DMS153 treated with DMSO at 0.1 percent for 48 hours (cell line): ENCODE data around the gene PTPRN2.

Source experiments
- DNase-seq: peaks from one replicate; lab custom pipeline; 2025; ENCODE audit not compliant: unreplicated experiment; lab: John Stamatoyannopoulos, UW

PTPRN2 gene

GRCh38 chr7:158495786-158496185 lies 91.8 kb downstream of the PTPRN2 start:
- DNase-seq: no peak

DNA sequence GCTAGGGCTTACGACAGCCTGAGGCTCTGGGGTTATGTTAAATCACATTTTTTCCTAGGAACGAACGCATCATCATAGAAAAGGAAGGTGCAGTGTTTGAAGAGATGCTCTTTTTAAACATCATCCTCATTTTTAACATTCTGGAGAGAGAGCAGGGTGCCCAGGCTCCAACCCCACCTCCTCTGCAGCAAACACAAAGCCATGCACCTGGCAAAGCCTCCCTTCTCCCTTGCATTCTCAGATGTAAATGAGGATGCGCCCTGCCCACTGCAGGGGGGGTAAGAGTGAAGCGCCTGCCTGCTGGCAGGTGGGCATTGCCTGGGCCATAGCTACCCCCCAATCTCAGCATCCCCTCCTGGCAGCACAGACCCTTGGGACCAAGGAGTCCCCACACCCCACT lies 92.4 kb downstream of the PTPRN2 start:
- no peak for DNase-seq

GRCh38 chr7:158494643-158495042 lies 93.0 kb downstream of the PTPRN2 start:
- DNase-seq: no peak

- no peak for DNase-seq
Observed at GRCh38 chr7:158494162-158494586, 93.4 kb downstream of the PTPRN2 start.

DNA sequence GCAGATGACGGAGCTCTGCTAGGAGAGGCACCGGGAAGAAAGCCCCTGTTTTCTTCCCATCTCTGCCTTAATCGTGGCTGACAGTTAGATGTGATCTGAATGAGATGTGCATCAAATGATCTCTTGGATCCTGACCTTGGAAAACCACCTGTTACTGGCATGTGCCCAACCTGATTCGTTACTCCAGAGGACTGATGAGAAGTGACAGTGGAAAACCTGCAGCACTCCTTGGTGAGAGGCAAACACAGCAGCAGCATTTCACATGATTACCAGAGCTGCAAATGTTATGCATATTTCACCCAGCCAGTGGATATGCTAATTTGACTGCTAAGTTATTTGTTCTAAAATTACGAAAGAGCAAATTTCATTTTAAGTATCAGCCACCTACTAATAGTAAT lies 95.3 kb downstream of the PTPRN2 start:
- no peak for DNase-seq

DNA sequence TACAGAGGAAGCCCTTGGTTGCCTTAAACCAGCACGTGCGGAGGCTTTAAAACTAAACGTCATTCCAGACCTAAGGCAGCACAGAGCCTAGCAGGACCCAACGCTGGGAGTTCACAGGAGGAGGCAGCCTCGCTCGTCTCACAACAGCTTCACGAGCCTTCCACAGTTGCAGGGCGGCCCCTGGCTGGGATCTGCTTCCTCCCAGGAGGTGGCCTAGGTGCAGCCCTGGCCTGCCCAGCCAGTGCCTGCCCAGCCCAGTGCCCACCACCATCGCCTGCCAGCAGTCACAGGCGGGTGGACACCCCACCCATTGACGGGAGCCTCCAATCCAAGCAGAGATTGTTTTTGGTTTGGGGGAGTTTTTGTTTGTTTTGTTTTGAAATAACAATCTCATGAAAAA lies 96.5 kb downstream of the PTPRN2 start:
- DNase-seq: no peak

- DNase-seq: no peak
Observed at GRCh38 chr7:158490171-158490782, 97.3 kb downstream of the PTPRN2 start.

- DNase-seq: no peak
Observed at GRCh38 chr7:158489462-158490155, 98.0 kb downstream of the PTPRN2 start.

DNA sequence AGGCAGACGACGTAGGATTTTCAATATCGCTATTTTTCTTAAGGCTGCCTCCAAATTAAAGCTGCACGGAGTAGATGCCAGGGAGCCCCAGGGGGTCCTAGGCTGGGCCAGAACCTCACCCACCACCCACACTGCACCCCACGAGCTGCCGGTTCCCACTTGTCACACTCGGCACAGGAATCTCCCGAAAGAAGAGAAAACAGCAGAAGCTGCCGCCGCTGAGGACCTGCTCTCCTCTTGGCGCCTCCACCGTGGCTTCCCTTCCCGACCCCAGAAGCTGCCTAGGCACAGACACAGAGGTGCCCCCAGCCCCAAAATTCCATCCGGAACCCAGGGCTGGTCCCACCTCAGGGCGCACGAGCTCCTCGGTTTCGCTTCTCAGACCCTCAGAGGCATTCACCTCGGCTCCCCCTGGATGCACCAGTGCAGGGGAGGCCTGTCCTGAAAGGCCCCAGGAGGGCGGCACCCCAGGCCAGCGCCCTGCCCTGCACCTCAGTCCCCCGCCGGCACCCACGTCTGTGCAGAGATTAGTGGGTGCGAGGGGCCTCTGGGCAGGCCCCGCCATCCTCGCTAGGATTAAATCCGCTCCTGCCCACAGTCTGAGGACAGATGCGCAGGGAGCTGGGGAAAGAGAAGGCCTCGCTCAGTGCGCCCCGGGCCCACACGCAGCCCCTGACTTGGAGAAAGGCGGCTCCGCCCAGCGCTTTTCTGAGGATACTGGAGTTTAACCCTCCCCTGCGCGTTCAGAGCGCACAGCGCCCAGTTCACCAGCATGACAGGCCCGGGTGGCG lies 99.2 kb downstream of the PTPRN2 start:
- DNase-seq: no peak

DNA sequence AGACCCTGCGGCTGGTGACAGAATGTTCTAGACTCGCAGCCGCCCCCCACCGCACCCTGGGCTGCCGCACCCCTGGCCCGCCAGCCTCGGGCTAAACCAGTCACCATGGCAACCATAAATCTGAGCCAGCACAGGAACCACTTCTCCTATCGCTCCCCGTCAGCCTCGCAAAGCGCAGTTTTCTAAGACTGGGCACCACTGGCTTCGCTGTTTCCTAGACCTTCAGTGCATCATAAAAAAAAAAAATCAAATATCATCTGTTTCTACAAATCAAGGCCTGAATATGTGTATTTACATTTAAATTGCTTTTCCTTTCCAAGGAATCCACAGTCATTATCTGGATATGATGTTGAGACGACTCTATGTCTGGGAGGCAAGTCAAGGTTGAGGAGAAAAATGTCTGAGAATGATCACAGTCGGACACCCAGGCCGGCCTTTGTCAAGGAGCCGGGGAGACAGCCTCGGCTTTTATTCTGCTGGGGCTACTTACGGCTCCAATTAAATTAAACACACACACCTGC lies 99.9 kb downstream of the PTPRN2 start:
- no peak for DNase-seq

DNA sequence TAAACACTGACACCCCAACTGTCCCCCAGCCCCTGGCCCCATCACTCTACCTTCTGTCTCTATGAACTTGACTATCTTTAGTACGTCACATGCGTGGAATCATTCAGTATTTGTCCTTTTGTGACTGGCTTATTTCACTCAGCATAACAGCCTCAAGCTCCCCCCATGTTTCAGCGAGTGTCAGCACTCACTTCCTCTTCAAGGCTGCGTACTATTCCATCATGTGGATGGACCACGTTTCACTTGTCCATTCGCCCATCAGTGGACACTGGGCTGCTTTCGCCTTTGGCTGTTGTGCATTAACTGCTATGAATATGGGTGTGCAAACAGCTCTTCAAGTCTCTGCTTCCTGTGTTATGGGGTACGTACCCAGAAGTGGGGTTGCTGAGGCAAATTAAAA lies 100.7 kb downstream of the PTPRN2 start:
- DNase-seq: no peak

DNA sequence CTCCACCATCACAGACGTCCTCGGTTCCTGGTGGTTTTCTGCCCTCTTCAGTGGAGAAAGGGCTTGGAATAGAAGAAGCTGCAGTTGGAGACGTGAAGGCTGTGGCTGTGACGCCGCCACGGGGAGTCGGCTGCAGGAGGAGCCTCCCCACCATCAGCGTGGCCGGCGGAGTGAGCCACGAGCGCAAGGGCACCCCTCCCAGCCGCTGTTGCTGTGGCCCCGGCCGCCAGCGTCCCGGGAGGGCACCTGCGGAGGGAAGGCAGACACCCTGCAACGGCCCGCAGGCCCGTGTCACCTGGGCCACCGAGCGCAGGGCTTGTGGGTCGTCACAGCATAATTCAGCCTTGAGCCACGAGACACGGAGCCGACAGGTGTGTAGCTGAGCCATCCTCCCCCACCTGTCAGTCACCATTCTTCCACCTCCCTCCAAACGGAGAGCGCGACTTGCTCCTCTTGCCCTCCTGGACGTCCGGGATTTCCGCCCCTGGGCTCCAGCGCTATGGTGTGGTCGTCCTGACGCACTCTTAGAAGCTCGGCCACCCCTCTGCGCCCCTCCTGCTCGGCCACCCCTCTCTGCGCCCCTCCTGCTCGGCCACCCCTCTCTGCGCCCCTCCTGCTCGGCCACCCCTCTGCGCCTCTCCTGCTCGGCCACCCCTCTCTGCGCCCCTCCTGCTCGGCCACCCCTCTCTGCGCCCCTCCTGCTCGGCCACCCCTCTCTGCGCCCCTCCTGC lies 102.7 kb downstream of the PTPRN2 start:
- no peak for DNase-seq

GRCh38 chr7:158482480-158482879 lies 105.1 kb downstream of the PTPRN2 start:
- no peak for DNase-seq

GRCh38 chr7:158479664-158480025 lies 108.0 kb downstream of the PTPRN2 start:
- no peak for DNase-seq

DNA sequence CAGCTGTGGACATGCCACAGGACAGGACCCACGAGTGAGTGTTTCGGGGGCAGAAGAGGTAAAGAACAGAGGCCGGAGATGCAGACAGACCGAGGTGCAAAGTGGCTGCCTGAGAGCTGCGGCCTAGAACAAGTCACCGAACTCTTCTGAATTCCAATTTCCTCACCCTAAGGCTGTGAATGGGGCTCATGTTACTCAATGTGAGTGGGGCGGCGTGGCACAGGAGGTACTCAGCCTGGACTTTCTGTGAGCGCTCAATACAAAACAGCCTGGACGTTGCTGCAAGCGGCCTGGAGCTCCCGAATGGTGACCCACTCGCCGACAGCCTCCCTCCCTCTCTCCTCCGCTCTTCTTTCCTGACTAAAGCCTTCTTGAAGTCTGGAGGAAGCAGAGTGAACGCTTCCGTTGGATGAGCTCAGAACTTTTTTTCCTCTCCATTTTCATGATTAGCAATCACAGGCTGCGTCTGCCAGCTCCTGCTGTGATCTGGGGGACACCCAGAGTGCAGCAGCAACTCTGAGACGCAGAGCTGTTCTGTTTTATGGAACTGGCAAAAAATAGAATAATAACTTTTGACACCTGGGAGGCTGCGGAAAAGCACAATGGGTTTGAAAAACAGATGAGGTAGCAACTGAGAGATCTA lies 108.5 kb downstream of the PTPRN2 start:
- DNase-seq: no peak

DNA sequence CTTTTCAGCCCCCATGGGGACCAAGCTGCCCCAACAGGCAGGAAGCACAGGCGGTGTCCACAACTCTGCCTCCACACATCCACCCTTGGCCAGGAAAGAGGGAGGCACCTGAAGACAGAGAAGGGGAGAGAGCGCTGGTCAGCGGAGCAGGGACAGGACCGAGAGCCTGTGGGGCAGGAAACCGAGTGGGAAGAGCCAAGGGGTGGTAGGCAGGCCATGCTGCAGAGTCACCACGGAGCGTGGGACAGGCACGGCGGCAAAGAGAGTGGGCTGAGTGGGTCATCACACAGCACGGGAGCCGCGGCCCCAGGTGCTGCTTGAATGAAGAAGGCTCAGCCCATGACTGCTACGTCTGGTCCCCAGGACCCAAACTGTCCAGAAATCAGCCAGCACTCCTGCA lies 109.8 kb downstream of the PTPRN2 start:
- DNase-seq: no peak

GRCh38 chr7:158476331-158476932 lies 111.2 kb downstream of the PTPRN2 start:
- DNase-seq: no peak

- no peak for DNase-seq
Observed at GRCh38 chr7:158475679-158476052, 112.0 kb downstream of the PTPRN2 start.

DNA sequence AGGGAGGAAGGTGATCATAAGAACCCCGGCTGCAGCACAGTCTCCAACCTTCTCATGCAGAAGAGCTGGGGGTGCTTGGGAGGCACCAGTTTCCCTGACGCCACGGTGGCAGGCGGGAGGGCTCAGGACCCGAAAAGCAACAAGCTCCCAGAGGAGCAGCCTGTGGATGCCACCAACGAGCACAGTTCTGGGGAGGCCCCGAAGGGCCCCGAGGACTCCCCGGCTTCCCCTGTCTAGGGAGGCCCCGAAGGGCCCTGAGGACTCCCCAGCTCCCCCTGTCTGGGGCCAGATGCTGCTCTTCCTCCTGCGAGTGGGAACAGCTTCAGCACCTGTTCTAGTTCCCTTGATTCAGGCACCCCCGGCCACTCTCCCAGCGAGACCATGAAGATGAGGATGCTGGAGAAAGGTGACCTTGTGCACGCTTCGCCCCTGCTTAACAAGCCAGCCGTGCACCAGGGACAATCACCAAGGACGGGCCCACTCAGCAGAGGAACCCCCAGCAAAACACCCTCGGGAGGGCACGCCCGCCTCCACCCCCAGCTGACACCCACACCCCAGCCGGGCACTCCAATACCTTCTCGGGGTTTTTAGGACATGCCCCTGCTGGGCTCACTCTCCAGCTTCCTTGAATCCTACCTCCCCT lies 112.5 kb downstream of the PTPRN2 start:
- DNase-seq: no peak

DNA sequence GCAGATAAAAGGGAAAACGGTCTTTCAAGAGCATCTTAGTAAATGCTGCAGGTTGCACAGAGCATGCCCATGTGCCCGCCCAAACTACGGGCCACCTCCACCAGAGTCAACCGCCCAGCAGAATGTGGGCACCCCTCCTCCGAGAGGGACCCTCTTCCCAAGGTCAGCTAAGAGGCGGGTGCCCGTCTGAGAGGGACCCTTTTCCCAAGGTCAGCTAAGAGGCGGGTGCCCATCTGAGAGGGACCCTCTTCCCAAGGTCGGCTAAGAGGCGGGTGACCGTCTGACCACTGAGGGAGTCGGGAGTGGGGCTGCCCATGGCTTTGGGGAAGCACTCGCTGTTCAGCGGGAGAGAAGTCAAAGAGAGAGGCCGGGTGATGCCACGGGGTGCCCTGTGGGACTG lies 113.1 kb downstream of the PTPRN2 start:
- no peak for DNase-seq
